WTC11 (cell line): Measurements from ENCODE around the gene GPR150.

Experiments
- CBFB ChIP-seq: sonication (generic); formaldehyde crosslinking; IDR thresholded peaks from 2 replicates; pipeline ENCODE4 v1.8.1; 2022; ENCODE audit warnings: mild to moderate bottlenecking, low read depth, missing genetic modification reagents
- CTCF ChIP-seq: fragments of 200-600 bp; IDR thresholded peaks from 2 replicates; pipeline ENCODE4 v1.8.0; 2022; ENCODE audit warnings: antibody characterized with exemption
- ELF4 ChIP-seq: sonication (generic); formaldehyde crosslinking; IDR thresholded peaks from 2 replicates; pipeline ENCODE4 v1.8.1; 2022; ENCODE audit warnings: low read depth, mild to moderate bottlenecking, moderate library complexity, missing genetic modification reagents
- ZNF138 ChIP-seq: sonication (generic); formaldehyde crosslinking; conservative IDR thresholded peaks from 2 replicates; pipeline ENCODE4 v1.8.1; 2022; ENCODE audit warnings: mild to moderate bottlenecking, moderate library complexity, missing genetic modification reagents
- ZNF416 ChIP-seq: fragments of 250-450 bp; sonication (Bioruptor Pico); IDR thresholded peaks from 2 replicates; pipeline ENCODE4 v1.9.0; 2021; ENCODE audit warnings: mild to moderate bottlenecking, inconsistent platforms
- TF ChIP-seq, protein P1 (sequence below): sonication (generic); formaldehyde crosslinking; IDR thresholded peaks from 2 replicates; pipeline ENCODE4 v1.8.1; 2022; ENCODE audit warnings: low read depth, missing genetic modification reagents, borderline replicate concordance

GRCh38 chr5:95591490-95591901, 28.4 kb upstream of the GPR150 start:
- TF ChIP-seq, protein P1, sequence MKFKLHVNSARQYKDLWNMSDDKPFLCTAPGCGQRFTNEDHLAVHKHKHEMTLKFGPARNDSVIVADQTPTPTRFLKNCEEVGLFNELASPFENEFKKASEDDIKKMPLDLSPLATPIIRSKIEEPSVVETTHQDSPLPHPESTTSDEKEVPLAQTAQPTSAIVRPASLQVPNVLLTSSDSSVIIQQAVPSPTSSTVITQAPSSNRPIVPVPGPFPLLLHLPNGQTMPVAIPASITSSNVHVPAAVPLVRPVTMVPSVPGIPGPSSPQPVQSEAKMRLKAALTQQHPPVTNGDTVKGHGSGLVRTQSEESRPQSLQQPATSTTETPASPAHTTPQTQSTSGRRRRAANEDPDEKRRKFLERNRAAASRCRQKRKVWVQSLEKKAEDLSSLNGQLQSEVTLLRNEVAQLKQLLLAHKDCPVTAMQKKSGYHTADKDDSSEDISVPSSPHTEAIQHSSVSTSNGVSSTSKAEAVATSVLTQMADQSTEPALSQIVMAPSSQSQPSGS (CRISPR knock-in tag) = no peak
- TF ChIP-seq CTCF (no peak), ELF4 (CRISPR knock-in tag) (no peak), ZNF138 (CRISPR knock-in tag) (no peak), CBFB (CRISPR knock-in tag) (no peak), ZNF416 (CRISPR knock-in tag) (no peak)
